DND-41 (cell line): Measurements from ENCODE around the gene E2F4.

Experiments
- ATAC-seq: fragments of 200-7000 bp; cut with Tn5 transposase; 3 replicates; pipeline ENCODE4 v1.9.1; 2021; ENCODE audit warnings: low read depth; ENCODE audit not compliant: insufficient read depth
- DNase-seq: peaks from one replicate; pipeline ENCODE4 v3.0.0-alpha.2; 2020
- H2AFZ ChIP-seq: 2 replicates; pipeline ENCODE4 v1.6.0; 2012; ENCODE audit warnings: low read depth, low read length
- H3K27ac ChIP-seq: 2 replicates; pipeline ENCODE4 v1.5.1; 2012; ENCODE audit warnings: low read length, inconsistent platforms
- H3K27me3 ChIP-seq: fragments of 200-600 bp; sonication (generic); 2 replicates; pipeline ENCODE4 v1.6.0; 2012; ENCODE audit warnings: low read length, mild to moderate bottlenecking, inconsistent platforms; ENCODE audit not compliant: insufficient read depth, poor library complexity
- H3K36me3 ChIP-seq: 2 replicates; pipeline ENCODE4 v1.5.1; 2012; ENCODE audit warnings: low read length, inconsistent platforms; ENCODE audit not compliant: insufficient read depth
- H3K4me1 ChIP-seq: 2 replicates; pipeline ENCODE4 v1.5.1; 2012; ENCODE audit warnings: mild to moderate bottlenecking, low read length; ENCODE audit not compliant: insufficient read depth
- H3K4me2 ChIP-seq: 2 replicates; pipeline ENCODE4 v1.6.0; 2012; ENCODE audit warnings: mild to moderate bottlenecking, moderate library complexity, low read length, inconsistent platforms; ENCODE audit not compliant: insufficient read depth
- H3K4me3 ChIP-seq, 2 experiments: fragments of 200-600 bp in 1 of 2; shearing (Covaris generic) in 1 of 2; 2 replicates each; pipeline ENCODE4 v1.5.1; 2012 to 2016; ENCODE audit warnings: inconsistent platforms in 2 of 2, low read length in 2 of 2, mild to moderate bottlenecking in 2 of 2, low read depth in 1 of 2, moderate library complexity in 1 of 2
- H3K79me2 ChIP-seq: 2 replicates; pipeline ENCODE4 v1.6.0; 2012; ENCODE audit warnings: low read length, inconsistent platforms; ENCODE audit not compliant: insufficient read depth
- H3K9ac ChIP-seq: 2 replicates; pipeline ENCODE4 v1.6.0; 2012; ENCODE audit warnings: low read depth, mild to moderate bottlenecking, inconsistent platforms, low read length, moderate library complexity
- H3K9me3 ChIP-seq: 2 replicates; pipeline ENCODE4 v1.5.1; 2012; ENCODE audit warnings: low read length, moderate library complexity, mild to moderate bottlenecking, inconsistent platforms; ENCODE audit not compliant: insufficient read depth, severe bottlenecking
- H4K20me1 ChIP-seq: 2 replicates; pipeline ENCODE4 v1.6.0; 2012; ENCODE audit warnings: low read length; ENCODE audit not compliant: insufficient read depth
- CTCF ChIP-seq: IDR thresholded peaks from 2 replicates; pipeline ENCODE4 v1.5.1; 2012; ENCODE audit warnings: borderline replicate concordance, low read length, moderate library complexity, mild to moderate bottlenecking; ENCODE audit not compliant: poor library complexity, severe bottlenecking; ENCODE audit errors: extremely low read depth
- EZH2 ChIP-seq: IDR thresholded peaks from 3 replicates; pipeline ENCODE4 v1.6.1; 2012; ENCODE audit warnings: borderline replicate concordance, low read depth, mild to moderate bottlenecking, moderate library complexity, low read length, inconsistent platforms; ENCODE audit not compliant: severe bottlenecking

E2F4 gene

GRCh38 chr16:67202426-67202825 lies 10.5 kb downstream of the E2F4 start:
- peaks cover 23% of the 10 kb centered on the region for H4K20me1 ChIP-seq
- no peak for ATAC-seq
- peaks cover 69% of the 10 kb centered on the region for H3K36me3 ChIP-seq
- H3K9me3 ChIP-seq: no peaks in the 10 kb centered on the region
- TF ChIP-seq EZH2 (no peak), CTCF (no peak)
- no peak overlapping the region for H3K4me2 ChIP-seq
- no peak overlapping the region for H2AFZ ChIP-seq
- H3K79me2 ChIP-seq: no peaks in the 10 kb centered on the region
- H3K27ac ChIP-seq: no peak overlapping the region
- H3K9ac ChIP-seq: no peak overlapping the region
- H3K4me1 ChIP-seq: no peaks in the 10 kb centered on the region
- DNase-seq: no peak
- H3K27me3 ChIP-seq: no peaks in the 10 kb centered on the region
- H3K4me3 ChIP-seq: no peak overlapping the region

GRCh38 chr16:67202956-67203493 lies 11.1 kb downstream of the E2F4 start:
- Histone ChIP-seq H3K27ac (no peak overlapping the region), H2AFZ (no peak overlapping the region), H3K27me3 (no peaks in the 10 kb centered on the region), H3K4me3 (no peak overlapping the region), H3K79me2 (no peaks in the 10 kb centered on the region), H3K9ac (no peak overlapping the region), H3K4me1 (no peaks in the 10 kb centered on the region), H3K4me2 (no peak overlapping the region), H3K36me3 (peaks cover 63% of the 10 kb centered on the region), H3K9me3 (no peaks in the 10 kb centered on the region), H4K20me1 (peaks cover 18% of the 10 kb centered on the region)
- TF ChIP-seq EZH2 (no peak), CTCF (no peak)
- no peak for ATAC-seq
- no peak for DNase-seq

- Histone ChIP-seq H3K4me1 (no peaks in the 10 kb centered on the region), H3K36me3 (peaks cover 53% of the 10 kb centered on the region), H3K79me2 (no peaks in the 10 kb centered on the region), H3K9ac (no peak overlapping the region), H3K4me3 (no peak overlapping the region), H2AFZ (no peak overlapping the region), H3K27ac (no peak overlapping the region), H3K4me2 (no peak overlapping the region), H4K20me1 (peaks cover 16% of the 10 kb centered on the region), H3K27me3 (no peaks in the 10 kb centered on the region), H3K9me3 (no peaks in the 10 kb centered on the region)
- TF ChIP-seq CTCF: no peak
- TF ChIP-seq EZH2: no peak
- no peak for ATAC-seq
- DNase-seq: no peak
Measured at GRCh38 chr16:67204076-67204475, 12.1 kb downstream of the E2F4 start.
